Motor neuron (in vitro differentiated cells): Measurements from ENCODE around the gene NPRL2. TPM values are rescaled to one million over a fixed set of nuclear protein-coding genes. Genes with fewer than 3 reads are reported as not detected.

Experiments used
- ATAC-seq, 8 experiments: fragments of 200-7000 bp; cut with Tn5 transposase; replicated peaks in 6 of 8; 2 replicates each; pipeline ENCODE4 v1.8.0; 2021; ENCODE audit warnings: mild to moderate bottlenecking in 8 of 8, moderate library complexity in 8 of 8
- H3K27ac ChIP-seq, 2 donors: fragments of 250-450 bp; sonication (Bioruptor Pico); 2 replicates each; pipeline ENCODE4 v1.9.0; 2021; ENCODE audit warnings: antibody characterized with exemption in 2 of 2, mild to moderate bottlenecking in 2 of 2, moderate library complexity in 1 of 2
- H3K4me1 ChIP-seq, 2 donors: fragments of 250-450 bp; sonication (Bioruptor Pico); replicated peaks in 1 of 2; 2 replicates each; pipeline ENCODE4 v1.6.1; 2021; ENCODE audit warnings: antibody characterized with exemption in 2 of 2, mild to moderate bottlenecking in 2 of 2, moderate library complexity in 1 of 2
- H3K4me3 ChIP-seq, 5 donors: fragments of 250-450 bp; sonication (Bioruptor Pico); 2 replicates each; pipeline ENCODE4 v1.9.0; 2021; ENCODE audit warnings: antibody characterized with exemption in 5 of 5, mild to moderate bottlenecking in 5 of 5, moderate library complexity in 4 of 5
- WGBS, 10 experiments: fragments of 450-650 bp; shearing (Covaris generic); methylation state at CpG; one replicate each; pipeline ENCODE4 v1.0.0; 2022; 5-methylcytosine and 5-hydroxymethylcytosine counted together
- in situ Hi-C, 9 experiments: fragments of 400-800 bp; cut with MboI; loops; one replicate each; pipeline ENCODE4 v1.15.0; 2021; ENCODE audit warnings: low sequenced_read_pairs in 9 of 9, low pct_unique_long_range_greater_than_20kb in 2 of 9; ENCODE audit not compliant: unreplicated experiment in 9 of 9
- total RNA-seq, 8 experiments: library from RNA; unstranded; fragments of 300-600 nt; gene quantifications; 2 replicates each; pipeline versions ENCODE4 v1.2.3 to v1.2.4, GENCODE V29; 2022

Gene NPRL2
- total RNA-seq, 8 experiments from 2014 or later: 17.9 to 90.8 (median 28.9) TPM

DNA sequence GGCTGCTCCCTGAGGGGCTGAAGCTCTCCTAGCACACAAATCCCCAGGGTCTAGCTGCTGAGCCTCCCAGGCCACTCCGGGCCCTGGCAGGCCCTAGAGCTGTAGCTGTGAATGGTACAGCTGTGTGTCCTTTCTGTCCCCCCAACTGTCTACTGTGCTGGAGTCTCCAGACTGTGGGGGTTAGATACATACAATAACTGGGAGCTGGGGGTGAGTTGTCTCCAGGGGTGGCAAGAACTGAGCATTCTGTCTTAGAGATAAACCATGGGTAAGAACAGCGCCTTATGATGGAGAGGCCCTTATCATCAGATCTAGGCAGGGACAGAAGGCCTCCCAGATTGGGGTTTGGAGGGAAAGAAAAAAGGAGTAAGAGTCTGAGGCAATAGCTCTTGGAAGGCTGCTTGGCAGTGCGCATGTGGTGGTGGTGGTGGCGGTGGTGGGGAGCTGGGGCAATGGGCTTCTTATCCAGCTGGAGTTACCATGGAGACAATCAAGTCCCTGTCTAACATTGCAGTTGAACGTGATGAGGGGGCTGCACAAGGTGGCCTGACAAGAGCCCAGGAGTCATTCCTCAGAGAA lies 3.7 kb upstream of the NPRL2 start:
- Histone ChIP-seq H3K4me3 (no peak overlapping the region), H3K4me1 (peaks cover 38 to 42% of the 10 kb centered on the region in 2 donors), H3K27ac (no peak overlapping the region)
- ATAC-seq: no peak
- WGBS, 10 experiments: 72 to 100% (median 82%) methylated on average over 1 to 3 of the region's 5 CpGs; no CpG with 5 or more reads in 7 of the 10 experiments
- in situ Hi-C loops: no loop called here

DNA sequence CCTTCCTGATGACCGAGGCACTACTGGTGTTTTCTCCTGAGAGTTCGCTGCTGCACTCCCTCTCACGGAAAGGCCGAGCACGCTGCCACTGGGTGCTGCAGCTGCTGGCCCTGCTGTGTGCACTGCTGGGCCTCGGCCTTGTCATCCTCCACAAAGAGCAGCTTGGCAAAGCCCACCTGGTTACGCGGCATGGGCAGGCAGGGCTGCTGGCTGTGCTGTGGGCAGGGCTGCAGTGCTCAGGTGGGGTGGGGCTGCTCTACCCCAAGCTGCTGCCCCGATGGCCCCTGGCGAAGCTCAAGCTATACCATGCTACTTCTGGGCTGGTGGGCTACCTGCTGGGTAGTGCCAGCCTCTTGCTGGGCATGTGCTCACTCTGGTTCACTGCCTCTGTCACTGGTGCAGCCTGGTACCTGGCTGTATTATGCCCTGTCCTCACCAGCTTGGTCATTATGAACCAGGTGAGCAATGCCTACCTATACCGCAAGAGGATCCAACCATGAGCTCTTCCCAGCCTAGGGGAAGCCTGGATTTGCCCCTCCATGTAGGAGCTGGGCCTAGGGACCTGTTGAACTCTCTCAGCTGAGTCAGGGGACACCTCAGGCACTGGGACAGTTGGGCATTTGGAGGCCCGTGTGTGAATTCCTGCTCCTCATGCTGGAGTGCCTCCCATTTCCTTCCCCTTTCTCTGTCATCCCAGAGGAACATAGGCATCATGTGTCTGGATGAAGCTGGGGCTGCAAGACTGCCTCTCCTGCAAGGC lies 2.9 kb upstream of the NPRL2 start:
- in situ Hi-C loops: no loop called here

DNA sequence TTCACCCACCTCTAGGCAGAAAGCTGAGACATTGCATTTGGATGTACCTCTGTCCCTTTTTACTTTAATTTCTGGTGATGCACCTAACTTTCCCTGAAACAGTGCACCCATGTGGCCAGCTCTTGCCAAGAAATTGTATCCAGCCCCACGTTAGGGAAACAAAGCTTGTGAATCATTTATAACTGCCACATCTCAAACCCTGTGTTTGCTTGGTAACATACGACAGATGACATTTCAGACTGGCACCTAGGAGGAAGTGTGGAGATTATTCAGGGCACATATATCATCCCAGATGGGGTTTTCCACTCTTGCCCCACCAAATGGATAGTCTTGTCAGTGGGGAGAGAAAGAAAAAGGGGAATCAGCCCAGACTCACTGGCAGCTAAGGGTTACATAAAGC lies 2.2 kb upstream of the NPRL2 start:
- peaks cover 36 to 37% of the 10 kb centered on the region in 2 donors for H3K4me1 ChIP-seq
- no peak overlapping the region for H3K4me3 ChIP-seq
- no peak overlapping the region for H3K27ac ChIP-seq
- in situ Hi-C loops: no loop called here
- ATAC-seq: no peak
- WGBS, 10 experiments: 0 to 56% (median 13%) methylated on average over 1 to 2 of the region's 2 CpGs; no CpG with 5 or more reads in 3 of the 10 experiments

More for the DNA sequence above, 2.9 kb upstream of the NPRL2 start:
- Histone ChIP-seq H3K27ac (no peak overlapping the region), H3K4me1 (peaks cover 40 to 43% of the 10 kb centered on the region in 2 donors), H3K4me3 (no peak overlapping the region)
- ATAC-seq: no peak
- WGBS, 10 experiments: 37 to 100% (median 93%) methylated on average over 1 to 7 of the region's 12 CpGs; no CpG with 5 or more reads in 4 of the 10 experiments

DNA sequence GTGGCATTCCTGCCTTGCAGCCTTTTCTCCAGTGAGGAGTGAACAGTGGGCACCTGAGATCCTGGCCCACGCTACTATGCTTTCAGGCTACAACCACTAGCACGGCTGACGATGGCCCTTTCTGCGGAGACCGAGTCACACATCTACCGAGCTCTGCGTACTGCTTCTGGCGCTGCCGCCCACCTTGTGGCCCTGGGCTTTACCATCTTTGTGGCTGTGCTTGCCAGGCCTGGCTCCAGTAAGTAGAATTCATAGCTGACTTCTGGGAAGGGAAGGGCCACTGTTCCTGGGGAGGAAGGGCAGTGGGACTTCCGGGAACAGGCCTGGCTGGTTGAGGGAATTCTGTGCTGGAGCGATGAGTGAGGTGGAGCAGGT lies 735 bp upstream of the NPRL2 start:
- ATAC-seq: peak in 1 of 8 experiments; percentile 1
- Histone ChIP-seq H3K4me1 (peaks cover 24 to 27% of the 10 kb centered on the region in 2 donors), H3K27ac (peak overlapping the region; percentile 97 to 98), H3K4me3 (peak overlapping the region; percentile 70 to 85 (median 73))
- in situ Hi-C loops: no loop called here
- WGBS, 10 experiments: 27 to 90% (median 60%) methylated on average over 2 to 8 of the region's 11 CpGs; no CpG with 5 or more reads in 5 of the 10 experiments

DNA sequence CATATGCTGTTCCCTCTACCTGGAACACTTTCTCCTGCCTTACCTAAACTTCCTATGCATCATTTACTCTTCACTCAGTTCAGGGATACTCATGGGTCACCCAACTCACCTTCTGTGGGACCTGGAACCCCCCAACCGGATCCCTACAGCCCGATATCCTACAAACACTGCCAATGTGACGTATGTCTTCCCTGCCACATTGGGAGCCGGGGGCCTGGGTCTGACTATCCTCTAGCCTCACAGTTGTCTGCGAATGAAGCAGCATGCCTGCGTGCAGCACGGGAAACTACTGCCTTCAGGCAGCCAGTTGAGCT lies 405 bp downstream of the NPRL2 start:
- no peak for ATAC-seq
- H3K4me1 ChIP-seq: peaks cover 22 to 30% of the 10 kb centered on the region in 2 donors
- H3K27ac ChIP-seq: peak overlapping the region; percentile 97 to 98
- in situ Hi-C loops: no loop called here
- H3K4me3 ChIP-seq: peak overlapping the region; percentile 70 to 85 (median 73)
- 0 to 37% (median 8%) methylated on average over 1 to 7 of the region's 7 CpGs; no CpG with 5 or more reads in 2 of the 10 experiments for WGBS, 10 experiments

DNA sequence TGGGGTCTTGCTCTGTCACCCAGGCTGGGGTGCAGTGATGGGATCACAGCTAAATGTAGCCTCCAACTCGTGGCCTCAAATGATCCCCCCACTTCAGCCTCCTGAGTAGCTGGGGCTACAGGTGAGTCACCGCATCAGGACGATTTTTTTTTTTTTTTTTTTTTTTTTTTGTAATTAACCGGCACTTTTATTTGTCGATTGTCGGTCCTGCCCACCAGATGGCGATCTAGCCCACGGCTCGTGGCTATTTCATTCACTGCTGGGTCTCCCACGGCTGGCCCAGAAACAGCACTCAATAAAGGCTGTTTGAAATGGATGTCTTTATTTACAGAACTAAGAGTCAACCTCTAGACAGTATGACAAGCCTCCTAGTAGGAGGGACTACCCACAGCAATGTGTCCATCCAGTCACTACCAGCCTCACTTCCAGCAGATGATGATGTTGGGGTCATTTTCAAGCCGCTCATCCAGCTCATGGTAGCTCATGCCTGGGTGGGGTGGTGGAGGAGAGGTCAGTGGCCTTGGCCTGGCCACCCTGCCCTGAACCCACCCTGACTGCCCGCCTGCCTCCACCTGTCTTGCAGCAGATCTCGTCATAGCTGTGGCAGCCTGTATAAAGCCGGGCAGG lies 3.3 kb downstream of the NPRL2 start:
- Histone ChIP-seq H3K4me3 (no peak overlapping the region), H3K4me1 (peaks cover 22 to 31% of the 10 kb centered on the region in 2 donors), H3K27ac (no peak overlapping the region)
- 0 to 11% (median 2%) methylated on average over 1 to 11 of the region's 14 CpGs; no CpG with 5 or more reads in 2 of the 10 experiments for WGBS, 10 experiments
- in situ Hi-C loops: loop anchor here in 3 of 9 experiments (10.0 kb wide), 2 partner anchors 198 to 208 kb away; no protein-coding TSS in a partner anchor
- peak in 6 of 8 experiments; percentile 3 to 16 (median 4) for ATAC-seq

DNA sequence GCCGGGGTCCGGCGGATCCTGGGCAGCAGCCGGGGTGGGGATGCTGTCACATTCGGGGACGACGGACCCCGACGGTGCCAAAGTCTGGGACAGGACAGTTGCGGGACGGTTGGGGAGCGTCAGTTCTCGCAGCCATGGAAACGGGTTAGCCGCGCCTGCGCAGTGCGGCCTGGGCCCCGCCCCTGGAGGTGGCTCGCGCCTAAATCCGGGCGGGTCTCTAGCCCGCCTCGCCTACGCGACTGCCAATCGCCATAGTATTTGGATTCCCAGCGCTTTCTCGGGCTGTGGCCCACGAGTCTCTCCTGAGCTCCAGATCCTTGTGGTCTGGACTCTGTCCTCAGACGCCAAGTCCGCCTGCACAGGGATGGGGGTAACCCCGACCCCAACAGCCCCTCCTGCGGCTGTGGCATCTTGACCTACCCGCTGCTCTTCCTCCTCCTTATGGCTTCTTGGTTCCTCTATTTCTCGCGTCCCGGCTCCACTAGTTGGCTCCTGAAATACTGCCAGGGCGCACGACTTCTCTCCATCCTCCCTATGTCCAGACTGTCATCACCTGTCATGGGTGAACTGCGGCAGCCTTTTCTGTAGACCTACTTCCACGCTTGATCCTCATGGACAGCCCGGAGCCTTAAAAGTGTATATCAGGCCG lies 4.9 kb downstream of the NPRL2 start, which contains the start of gene ZMYND10:
Gene ZMYND10, minus strand, starts transcription at position 147 of the 649 bp plus-strand sequence. CDS start 153 bp downstream, outside the sequence.
- 0 to 57% (median 10%) methylated on average over 1 to 17 of the region's 45 CpGs; no CpG with 5 or more reads in 3 of the 10 experiments for WGBS, 10 experiments
- ATAC-seq: peak; percentile 11 to 56 (median 22)
- H3K4me3 ChIP-seq: peak within 1 kb of the TSS; percentile 11 to 32 (median 27)
- in situ Hi-C loops: loop anchor here in 3 of 9 experiments (10.0 kb wide), 2 partner anchors 199 to 209 kb away; no protein-coding TSS in a partner anchor
- H3K27ac ChIP-seq: no peak within 1 kb of the TSS
- peaks cover 17 to 24% of the 10 kb centered on the region in 2 donors for H3K4me1 ChIP-seq

DNA sequence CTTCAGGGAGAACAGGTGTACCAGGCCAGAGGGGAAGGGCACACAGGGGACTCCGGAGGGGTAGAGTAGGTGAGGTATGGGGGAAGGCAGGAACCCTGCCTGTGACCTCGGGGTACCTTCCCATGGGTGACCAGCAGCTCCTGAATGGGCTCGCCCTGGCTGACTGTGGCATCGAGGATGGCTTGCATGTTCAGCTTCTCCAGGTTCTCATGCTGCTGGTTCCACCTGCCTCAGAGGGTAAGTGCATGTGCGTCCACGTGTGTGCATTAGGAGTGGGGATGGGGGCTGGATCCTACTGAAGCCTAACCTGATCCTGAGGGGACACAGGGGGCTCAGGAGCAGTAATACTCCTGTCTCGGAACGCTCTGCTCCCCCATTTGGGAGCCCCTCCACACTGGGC lies 5.6 kb downstream of the NPRL2 start:
- 0% methylated on average over 1 of the region's 8 CpGs; no CpG with 5 or more reads in 9 of the 10 experiments for WGBS, 10 experiments
- ATAC-seq: peak in 1 of 8 experiments; percentile 0
- peak overlapping the region in 3 of 5 donors; percentile 27 to 32 (median 32) for H3K4me3 ChIP-seq
- in situ Hi-C loops: loop anchor here in 3 of 9 experiments (10.0 kb wide), 2 partner anchors 200 to 210 kb away; no protein-coding TSS in a partner anchor
- H3K27ac ChIP-seq: no peak overlapping the region
- H3K4me1 ChIP-seq: peaks cover 20 to 28% of the 10 kb centered on the region in 2 donors

DNA sequence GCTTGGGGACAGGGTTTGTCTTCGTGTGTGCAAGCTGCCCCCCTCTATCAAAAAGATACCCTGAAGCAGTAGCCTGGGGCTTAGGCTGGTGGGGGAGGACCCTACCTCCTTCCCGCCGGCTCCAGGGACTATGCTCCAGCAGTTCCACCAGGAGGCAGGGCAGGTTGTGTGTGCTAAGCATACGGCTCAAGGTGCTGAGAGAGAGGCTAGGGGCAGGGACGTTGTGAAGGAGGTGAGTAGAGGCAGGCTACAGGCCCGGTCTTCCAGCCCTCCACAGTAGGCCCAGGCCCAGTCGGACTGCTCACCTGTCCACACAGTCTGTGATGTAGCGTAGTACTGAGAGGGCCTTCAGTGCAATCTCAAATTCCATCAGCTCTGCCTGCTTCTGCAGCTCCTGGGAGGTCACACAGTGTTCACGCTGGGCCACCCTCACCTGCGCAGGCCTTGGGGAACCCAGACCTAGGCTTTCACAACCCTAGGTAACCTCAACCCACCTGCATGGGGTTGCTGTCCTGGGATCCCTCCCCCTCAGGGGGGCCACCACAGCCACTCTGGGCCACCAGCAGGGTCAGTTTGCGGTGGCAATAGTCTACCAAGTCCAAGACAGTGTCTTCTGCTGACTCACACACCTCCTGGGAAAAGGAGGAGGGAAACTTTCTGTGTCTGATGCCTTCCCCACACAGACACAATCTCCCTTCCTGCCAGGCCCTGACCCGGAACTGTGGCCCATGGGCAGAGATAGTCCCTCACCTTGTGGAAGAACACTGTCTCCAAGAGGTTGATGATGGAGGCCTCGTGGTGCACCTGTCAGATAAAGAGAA lies 7.6 kb downstream of the NPRL2 start:
- 30 to 100% (median 96%) methylated on average over 1 to 5 of the region's 13 CpGs; no CpG with 5 or more reads in 5 of the 10 experiments for WGBS, 10 experiments
- Histone ChIP-seq H3K27ac (no peak overlapping the region), H3K4me3 (no peak overlapping the region), H3K4me1 (peaks cover 19 to 25% of the 10 kb centered on the region in 2 donors)
- in situ Hi-C loops: loop anchor here in 3 of 9 experiments (10.0 kb wide), 2 partner anchors 202 to 212 kb away; no protein-coding TSS in a partner anchor
- ATAC-seq: no peak

DNA sequence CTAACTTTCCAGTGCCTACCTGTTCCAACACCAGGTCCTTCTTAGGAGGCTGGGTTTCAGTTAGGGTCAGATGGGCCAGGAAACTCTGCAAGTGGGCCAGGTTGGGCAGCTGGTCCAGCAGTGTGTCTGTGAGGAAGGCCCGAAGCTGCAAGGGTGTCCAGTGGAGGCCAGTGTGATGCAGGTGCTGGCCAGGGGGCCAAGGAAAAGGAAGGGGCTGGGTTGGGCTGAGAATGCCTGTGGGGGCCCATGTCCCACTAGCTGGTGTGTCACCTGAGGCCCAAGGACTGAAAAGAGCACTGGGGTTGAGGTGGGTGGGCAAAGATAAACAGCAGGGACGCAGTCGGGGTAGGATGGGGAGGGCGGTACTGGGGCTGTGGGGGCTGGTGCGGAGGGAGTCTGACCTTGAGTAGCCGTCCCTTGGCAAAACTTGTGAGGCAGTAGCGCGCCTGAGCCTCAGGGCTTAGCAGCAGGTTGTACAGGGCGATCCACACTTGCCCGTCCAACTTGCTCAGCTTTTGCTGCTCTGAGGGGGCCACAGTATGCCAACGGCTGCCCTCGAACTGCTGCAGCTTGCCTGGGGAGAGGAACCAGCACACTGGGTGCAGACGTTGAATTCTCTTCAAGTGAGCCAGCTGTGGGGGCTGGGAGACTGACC lies 8.5 kb downstream of the NPRL2 start:
- no peak overlapping the region for H3K27ac ChIP-seq
- no peak overlapping the region for H3K4me3 ChIP-seq
- 40 to 100% (median 75%) methylated on average over 1 of the region's 13 CpGs; no CpG with 5 or more reads in 6 of the 10 experiments for WGBS, 10 experiments
- in situ Hi-C loops: loop anchor here in 3 of 9 experiments (10.0 kb wide), 2 partner anchors 203 to 213 kb away; no protein-coding TSS in a partner anchor
- H3K4me1 ChIP-seq: peaks cover 18 to 22% of the 10 kb centered on the region in 2 donors
- no peak for ATAC-seq

DNA sequence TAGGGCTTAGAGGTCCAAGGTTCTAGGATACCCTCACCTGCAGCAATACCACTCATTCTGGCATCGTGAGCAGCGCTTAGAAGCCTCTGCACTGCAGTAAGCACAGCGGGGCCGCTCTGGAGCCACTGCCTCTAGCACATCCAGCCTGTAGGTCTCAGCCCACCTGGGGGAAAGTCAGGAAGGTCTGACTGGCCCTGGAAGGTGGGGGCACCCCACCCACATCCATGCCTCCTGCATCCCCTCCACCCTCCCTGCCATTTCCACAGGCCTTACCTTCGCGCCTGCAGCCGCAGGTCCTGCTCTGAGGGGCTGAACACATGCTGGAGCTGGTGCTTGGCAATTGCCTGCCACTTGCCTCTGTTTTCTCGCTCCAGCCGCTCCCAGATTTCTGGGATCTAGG lies 9.0 kb downstream of the NPRL2 start:
- in situ Hi-C loops: loop anchor here in 3 of 9 experiments (10.0 kb wide), 2 partner anchors 203 to 213 kb away; no protein-coding TSS in a partner anchor
- Histone ChIP-seq H3K27ac (no peak overlapping the region), H3K4me1 (peaks cover 18 to 22% of the 10 kb centered on the region in 2 donors), H3K4me3 (no peak overlapping the region)
- ATAC-seq: no peak
- WGBS, 10 experiments: 20 to 83% (median 40%) methylated on average over 1 to 2 of the region's 9 CpGs; no CpG with 5 or more reads in 7 of the 10 experiments
